ENCODE data around the gene YAE1.

DNA sequence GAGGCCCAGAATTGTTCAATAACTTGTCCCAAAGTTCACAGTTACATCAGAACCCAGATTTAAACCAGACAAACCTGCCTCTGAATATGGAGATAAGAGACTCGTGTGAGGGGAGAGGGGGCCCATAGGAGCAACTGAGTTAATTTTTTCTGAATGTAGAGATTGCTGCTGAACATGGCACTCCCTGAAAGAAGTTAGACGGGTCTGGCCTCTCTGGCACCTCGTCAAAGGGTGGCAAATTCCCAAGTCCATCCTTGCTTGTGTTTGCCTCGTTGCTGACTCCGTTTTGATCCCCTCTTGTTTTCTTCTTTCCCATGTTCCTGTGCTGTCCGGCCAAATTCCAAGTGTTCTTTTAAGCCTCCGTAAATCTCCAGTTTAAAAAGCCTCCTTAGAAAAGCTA is 35.2 kb upstream of the YAE1 start:
- TF ChIP-seq TAF1 (IDR thresholded peaks at IDR 0.05; ENCODE audit: low read depth) (no peak), CREB1 (IDR thresholded peaks at IDR 0.05; ENCODE audit: low read depth) (no peak), CEBPB (IDR thresholded peaks at IDR 0.05) (no peak)
